Nephron progenitor cell (in vitro differentiated cells): Measurements from ENCODE around the gene KIAA0586.
A peak's percentile ranks its signal among the peaks of the same experiment; 100 is the strongest.
"Not testable (repeated sequence)": the region's sequence is repeated elsewhere in the genome, so short reads cannot be mapped to it uniquely, and the experiment has no call there.

ENCODE experiments used
- DNase-seq: peaks from one replicate; pipeline ENCODE4 v3.0.0; 2021
- H3K27ac Mint-ChIP-seq: 2 replicates; pipeline ENCODE4 v1.8.0; 2021; ENCODE audit warnings: mild to moderate bottlenecking, moderate library complexity, mixed read lengths
- H3K27me3 Mint-ChIP-seq: 2 replicates; pipeline ENCODE4 v1.8.0; 2021; ENCODE audit warnings: mild to moderate bottlenecking, low read depth, mixed read lengths; ENCODE audit not compliant: poor library complexity
- H3K36me3 Mint-ChIP-seq: 2 replicates; pipeline ENCODE4 v1.8.0; 2021; ENCODE audit warnings: low read depth, mixed read lengths
- H3K4me1 Mint-ChIP-seq: 2 replicates; pipeline ENCODE4 v1.8.0; 2021; ENCODE audit warnings: mixed read lengths
- H3K4me3 Mint-ChIP-seq: 2 replicates; pipeline ENCODE4 v1.8.0; 2021; ENCODE audit warnings: mild to moderate bottlenecking, moderate library complexity, mixed read lengths
- H3K9me3 Mint-ChIP-seq: 2 replicates; pipeline ENCODE4 v1.8.0; 2021; ENCODE audit warnings: mild to moderate bottlenecking, moderate library complexity, mixed read lengths
- TF ChIP-seq, protein P1 (sequence below): fragments of 200-600 bp; sonication (generic); IDR thresholded peaks from 2 replicates; pipeline ENCODE4 v1.5.0; 2021; ENCODE audit warnings: antibody characterized with exemption

Gene KIAA0586

DNA sequence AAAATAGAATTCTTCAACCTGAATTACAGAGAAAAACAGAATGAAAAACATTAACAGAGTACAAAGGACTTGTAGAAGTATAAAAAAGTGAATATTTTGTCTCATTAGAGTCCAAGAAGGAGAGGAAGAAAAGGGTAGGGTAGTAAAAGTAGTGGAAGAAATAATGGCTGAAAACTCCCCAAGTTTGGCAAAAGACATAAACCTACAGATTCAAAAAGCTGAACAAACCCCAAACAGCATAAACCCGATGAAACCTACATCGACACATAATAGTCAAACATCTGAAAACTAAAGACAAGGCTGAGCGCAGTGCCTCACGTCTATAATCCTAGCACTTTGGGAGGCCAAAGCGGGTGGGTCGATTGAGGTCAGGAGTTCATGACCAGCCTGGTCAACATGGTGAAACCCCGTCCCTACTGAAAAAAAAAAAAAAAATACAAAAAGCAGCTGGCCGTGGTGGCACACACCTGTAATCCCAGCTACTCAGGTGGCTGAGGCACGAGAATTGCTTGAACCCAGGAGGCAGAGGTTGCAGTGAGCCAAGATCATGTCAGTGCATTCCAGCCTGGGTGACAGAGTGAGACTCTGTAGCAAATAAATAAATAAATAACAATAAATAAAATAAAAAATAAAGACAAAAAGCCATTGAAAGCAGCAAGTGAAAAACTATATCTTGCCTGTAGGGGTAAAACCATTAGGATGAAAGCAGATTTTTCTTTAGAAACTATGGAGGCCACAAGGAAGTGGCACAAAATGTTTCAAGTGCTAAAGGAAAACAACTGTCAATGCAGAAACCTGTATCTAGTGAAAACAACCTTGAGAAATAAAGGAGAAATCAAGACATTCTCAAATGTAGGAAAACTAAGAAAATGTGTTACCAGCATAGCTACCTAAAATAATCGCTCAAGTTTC lies 11.6 kb upstream of the KIAA0586 start:
- H3K4me3 Mint-ChIP-seq = no peak overlapping the region
- peaks cover 29% of the 10 kb centered on the region for H3K9me3 Mint-ChIP-seq
- no peak overlapping the region for H3K27ac Mint-ChIP-seq
- peaks cover 82% of the 10 kb centered on the region for H3K36me3 Mint-ChIP-seq
- DNase-seq = no peak
- TF ChIP-seq, protein P1, sequence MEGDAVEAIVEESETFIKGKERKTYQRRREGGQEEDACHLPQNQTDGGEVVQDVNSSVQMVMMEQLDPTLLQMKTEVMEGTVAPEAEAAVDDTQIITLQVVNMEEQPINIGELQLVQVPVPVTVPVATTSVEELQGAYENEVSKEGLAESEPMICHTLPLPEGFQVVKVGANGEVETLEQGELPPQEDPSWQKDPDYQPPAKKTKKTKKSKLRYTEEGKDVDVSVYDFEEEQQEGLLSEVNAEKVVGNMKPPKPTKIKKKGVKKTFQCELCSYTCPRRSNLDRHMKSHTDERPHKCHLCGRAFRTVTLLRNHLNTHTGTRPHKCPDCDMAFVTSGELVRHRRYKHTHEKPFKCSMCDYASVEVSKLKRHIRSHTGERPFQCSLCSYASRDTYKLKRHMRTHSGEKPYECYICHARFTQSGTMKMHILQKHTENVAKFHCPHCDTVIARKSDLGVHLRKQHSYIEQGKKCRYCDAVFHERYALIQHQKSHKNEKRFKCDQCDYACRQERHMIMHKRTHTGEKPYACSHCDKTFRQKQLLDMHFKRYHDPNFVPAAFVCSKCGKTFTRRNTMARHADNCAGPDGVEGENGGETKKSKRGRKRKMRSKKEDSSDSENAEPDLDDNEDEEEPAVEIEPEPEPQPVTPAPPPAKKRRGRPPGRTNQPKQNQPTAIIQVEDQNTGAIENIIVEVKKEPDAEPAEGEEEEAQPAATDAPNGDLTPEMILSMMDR = no peak
- no peaks in the 10 kb centered on the region for H3K4me1 Mint-ChIP-seq
- H3K27me3 Mint-ChIP-seq = no peaks in the 10 kb centered on the region

DNA sequence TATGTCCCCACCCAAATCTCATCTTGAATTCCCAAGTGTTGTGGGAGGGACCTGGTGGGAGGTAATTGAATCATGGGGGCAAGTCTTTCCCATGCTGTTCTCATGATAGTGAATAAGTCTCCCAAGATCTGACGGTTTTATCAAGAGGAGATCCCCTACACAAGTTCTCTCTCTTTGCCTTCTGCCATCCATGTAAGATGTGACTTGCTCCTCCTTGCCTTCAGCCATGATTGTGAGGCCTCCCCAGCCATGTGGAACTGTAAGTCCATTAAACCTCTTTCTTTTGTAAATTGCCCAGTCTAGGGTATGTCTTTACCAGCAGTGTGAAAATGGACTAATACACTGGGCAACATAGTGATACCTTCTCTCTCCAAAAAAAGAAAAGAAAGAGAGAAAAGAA lies 10.6 kb upstream of the KIAA0586 start:
- H3K4me1 Mint-ChIP-seq, H3K27me3 Mint-ChIP-seq, H3K4me3 Mint-ChIP-seq, H3K27ac Mint-ChIP-seq, DNase-seq: not testable (repeated sequence)
- H3K36me3 Mint-ChIP-seq = peaks cover 81% of the 10 kb centered on the region
- peaks cover 29% of the 10 kb centered on the region for H3K9me3 Mint-ChIP-seq

DNA sequence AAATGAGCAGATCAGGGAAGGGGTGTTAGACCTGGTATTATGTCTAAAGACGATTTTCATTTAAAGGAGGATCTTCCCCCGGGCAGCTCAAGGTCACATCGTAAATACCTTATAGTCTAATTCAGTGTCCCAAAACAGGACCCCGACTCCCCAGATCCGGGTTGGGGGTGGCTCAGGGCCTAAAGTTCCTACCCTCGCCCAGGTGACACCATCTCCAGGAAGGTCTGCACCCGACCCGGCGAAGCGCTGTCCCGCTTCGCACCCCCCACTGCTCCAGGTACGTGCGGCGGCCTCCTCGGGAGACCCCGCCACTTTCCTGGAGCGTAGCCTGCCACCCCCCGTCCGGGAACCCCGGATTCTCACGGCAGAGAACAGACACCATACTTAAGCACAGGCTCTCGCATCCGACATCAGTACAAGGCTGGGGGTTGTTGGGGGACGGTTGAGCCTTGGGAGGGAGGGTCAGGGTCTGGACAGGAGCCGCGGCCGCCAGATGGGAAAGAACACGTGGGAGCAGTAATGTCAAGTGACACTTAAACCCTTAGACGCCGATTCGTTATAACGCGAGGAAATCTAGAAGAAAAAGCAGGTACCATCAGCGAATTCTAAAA lies 744 bp upstream of the KIAA0586 start:
- peaks cover 20% of the 10 kb centered on the region for H3K36me3 Mint-ChIP-seq
- peak; percentile 64 for DNase-seq
- no peaks in the 10 kb centered on the region for H3K9me3 Mint-ChIP-seq
- peak overlapping the region; percentile 99 for H3K27ac Mint-ChIP-seq
- peak overlapping the region; percentile 91 for H3K4me3 Mint-ChIP-seq
- H3K27me3 Mint-ChIP-seq = no peaks in the 10 kb centered on the region
- H3K4me1 Mint-ChIP-seq = peaks cover 34% of the 10 kb centered on the region
- TF ChIP-seq, protein P1 = no peak

DNA sequence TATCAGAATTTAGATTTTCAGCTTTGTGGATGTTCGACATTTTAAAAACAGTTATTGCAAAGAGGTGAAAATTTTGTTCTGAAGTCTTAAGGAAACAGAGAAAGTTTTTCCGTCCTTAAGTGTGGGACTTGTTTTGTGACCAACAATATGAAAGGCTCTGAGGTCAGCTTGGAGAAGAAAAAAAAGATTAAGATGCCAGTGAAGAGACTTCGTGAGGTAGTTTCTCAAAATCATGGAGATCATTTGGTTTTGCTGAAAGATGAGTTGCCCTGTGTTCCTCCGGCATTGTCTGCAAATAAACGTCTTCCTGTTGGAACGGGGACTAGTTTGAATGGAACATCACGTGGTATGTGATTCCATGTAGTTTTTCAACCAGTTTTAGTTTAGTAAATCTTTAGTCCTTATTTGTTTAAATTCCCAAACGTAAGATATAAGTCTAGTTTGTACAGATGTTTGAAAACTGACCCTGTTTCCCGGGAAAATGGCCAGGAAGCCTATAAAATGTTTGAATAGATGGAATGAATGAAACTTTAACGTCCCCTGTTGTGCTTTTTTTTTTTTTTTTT lies 682 bp downstream of the KIAA0586 start:
- Mint-ChIP-seq H3K4me3 (peak overlapping the region; percentile 91), H3K36me3 (peaks cover 30% of the 10 kb centered on the region), H3K27me3 (no peaks in the 10 kb centered on the region), H3K27ac (peak overlapping the region; percentile 99), H3K9me3 (no peaks in the 10 kb centered on the region), H3K4me1 (peaks cover 34% of the 10 kb centered on the region)
- TF ChIP-seq, protein P1 = no peak
- DNase-seq = peak; percentile 7

DNA sequence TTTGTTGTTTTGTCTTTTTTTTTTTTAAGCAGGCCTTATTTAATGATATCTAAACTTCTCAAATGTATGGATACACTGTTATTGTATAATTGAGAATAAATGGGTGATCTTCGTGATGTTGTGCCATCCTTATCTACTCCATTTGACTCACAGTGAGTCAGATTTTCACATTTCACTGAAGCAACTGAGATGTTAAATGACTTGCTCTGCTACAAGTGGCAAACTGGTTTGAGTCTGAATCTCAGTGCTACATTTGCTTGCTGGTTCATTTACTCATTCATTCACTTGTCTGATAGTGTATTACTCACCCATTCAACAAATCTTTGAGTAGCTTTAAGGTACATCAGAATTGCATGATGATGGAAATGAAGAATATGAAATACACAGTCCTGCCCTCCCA lies 2.6 kb downstream of the KIAA0586 start:
- TF ChIP-seq, protein P1 = no peak
- peaks cover 29% of the 10 kb centered on the region for H3K4me1 Mint-ChIP-seq
- no peaks in the 10 kb centered on the region for H3K9me3 Mint-ChIP-seq
- no peaks in the 10 kb centered on the region for H3K27me3 Mint-ChIP-seq
- peak overlapping the region; percentile 91 for H3K4me3 Mint-ChIP-seq
- H3K27ac Mint-ChIP-seq = no peak overlapping the region
- peaks cover 39% of the 10 kb centered on the region for H3K36me3 Mint-ChIP-seq
- no peak for DNase-seq

DNA sequence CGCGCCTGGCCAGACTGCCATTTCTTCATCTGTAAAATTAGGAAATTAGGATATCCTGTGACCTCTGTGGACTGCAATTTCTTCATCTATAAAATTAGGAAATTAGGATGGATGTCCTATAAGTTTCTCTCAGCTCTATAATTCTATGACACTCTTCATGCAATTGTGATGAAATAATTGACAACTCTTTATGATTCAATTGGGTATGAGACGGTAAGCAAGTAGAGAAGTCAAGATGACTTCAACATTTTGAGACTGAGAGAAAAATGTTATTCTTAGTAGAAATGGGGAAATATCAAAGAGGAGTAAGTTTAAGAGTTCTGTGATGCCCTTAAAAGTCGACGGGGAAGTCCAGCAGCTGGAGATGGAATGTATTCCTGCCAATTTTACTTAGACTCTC lies 12.0 kb downstream of the KIAA0586 start:
- Mint-ChIP-seq H3K4me1 (no peaks in the 10 kb centered on the region), H3K9me3 (no peaks in the 10 kb centered on the region)

More for the DNA sequence above, 12.0 kb downstream of the KIAA0586 start:
- Mint-ChIP-seq H3K4me3 (no peak overlapping the region), H3K27ac (no peak overlapping the region), H3K36me3 (peaks cover 74% of the 10 kb centered on the region), H3K27me3 (no peaks in the 10 kb centered on the region)
- TF ChIP-seq, protein P1 = no peak
- no peak for DNase-seq
